Measurements from ENCODE around the gene UVSSA. TPM values are rescaled to one million over a fixed set of nuclear protein-coding genes. Genes with fewer than 3 reads are reported as not detected.

UVSSA gene
- total and polyA plus RNA-seq, 2 donors (not counting 1 experiment from before 2014, with no cell fraction given): 4.6 to 7.6 TPM

DNA sequence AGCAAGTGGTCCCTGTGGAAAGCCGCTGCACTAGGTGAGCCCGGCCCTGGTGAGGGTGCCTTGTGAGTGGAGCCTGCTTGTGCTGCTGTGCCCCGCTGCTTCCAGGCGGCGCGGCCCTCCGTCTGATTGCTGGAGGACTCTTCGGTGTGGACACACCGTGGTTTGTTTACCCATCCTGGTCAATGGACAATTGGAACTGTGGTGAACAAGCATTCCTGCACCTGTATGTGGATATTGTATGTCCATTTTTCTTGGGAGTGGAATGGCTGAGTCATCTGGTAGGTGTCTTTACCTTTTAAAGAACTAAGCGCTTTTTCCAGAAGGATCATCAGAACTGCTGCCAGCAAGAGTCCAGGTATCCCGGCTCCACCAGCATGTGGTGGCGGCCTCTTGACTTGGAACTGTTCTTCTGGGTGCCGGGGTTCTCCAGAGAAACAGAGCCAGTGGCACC lies 41.7 kb upstream of the UVSSA start:
- peaks cover 63% of the 10 kb centered on the region for H3K79me2 ChIP-seq (ENCODE audit: control insufficient read depth, insufficient read depth, low read length)
- H3K36me3 ChIP-seq (ENCODE audit: control insufficient read depth, insufficient read depth, low read length): peaks cover 8% of the 10 kb centered on the region
- no peak overlapping the region for H3K9ac ChIP-seq (ENCODE audit: insufficient read depth, low read length)
- H4K20me1 ChIP-seq (ENCODE audit: control insufficient read depth, extremely low read depth, insufficient read depth, low read length): no peaks in the 10 kb centered on the region
- TF ChIP-seq CTCF (conservative IDR thresholded peaks at IDR 0.05 in 1 of 2, IDR thresholded peaks at IDR 0.05 in 1 of 2; ENCODE audit: low read depth in 1 of 2, low read length in 2 of 2) (no peak), EZH2 (IDR thresholded peaks at IDR 0.05; ENCODE audit: low read length, missing control alignments) (no peak)
- DNase-seq (ENCODE audit: low read depth in 2 of 2): no peak
- H3K27me3 ChIP-seq (ENCODE audit: control insufficient read depth, insufficient read depth, low read length): no peaks in the 10 kb centered on the region
- H3K4me2 ChIP-seq (ENCODE audit: extremely low read depth, insufficient read depth, low read length): no peak overlapping the region
- H3K27ac ChIP-seq (ENCODE audit: insufficient read depth, low read length): no peak overlapping the region
- H3K4me3 ChIP-seq (replicated peaks in 1 of 4; ENCODE audit: control extremely low read depth in 1 of 4, insufficient read depth in 1 of 4, low read depth in 3 of 4, low read length in 4 of 4): no peak overlapping the region
- no peaks in the 10 kb centered on the region for H3K9me3 ChIP-seq (ENCODE audit: control insufficient read depth, insufficient read depth, low read depth, low read length)
- H3K4me1 ChIP-seq (ENCODE audit: control insufficient read depth, extremely low read depth, insufficient read depth, low read length): peaks cover 10% of the 10 kb centered on the region
- no peak overlapping the region for H2AFZ ChIP-seq (ENCODE audit: low read length)

DNA sequence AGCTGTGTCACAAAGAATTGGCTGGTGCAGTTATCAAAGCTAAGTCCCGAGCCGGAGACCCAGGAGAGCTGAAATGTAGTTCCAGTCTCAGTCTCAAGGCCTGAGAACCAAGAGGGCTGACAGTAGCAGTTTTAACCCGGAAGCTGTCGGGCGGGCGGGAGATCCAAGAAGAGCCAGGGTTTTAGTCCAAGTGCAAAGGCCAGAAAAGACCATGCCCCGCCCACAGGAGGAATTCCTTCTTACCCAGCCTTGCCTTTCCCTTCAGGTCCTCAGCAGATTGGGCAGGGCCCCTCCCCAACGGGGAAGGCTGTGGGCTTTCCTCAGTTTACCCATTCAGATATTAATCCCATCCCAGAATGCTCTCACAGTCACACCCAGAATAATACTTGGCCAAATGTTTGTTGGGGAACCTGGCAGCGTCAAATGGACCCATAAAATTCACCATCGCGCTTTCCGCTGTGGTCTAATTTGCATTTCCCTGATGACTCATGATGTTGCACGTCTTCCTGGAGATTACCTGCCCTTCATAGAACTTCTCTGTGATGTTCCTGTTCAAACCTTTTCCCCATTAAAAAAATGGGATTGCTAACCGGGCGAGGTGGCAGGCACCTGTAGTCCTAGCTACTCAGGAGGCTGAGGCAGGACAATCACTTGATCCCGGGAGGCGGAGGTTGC lies 41.1 kb upstream of the UVSSA start:
- H3K27me3 ChIP-seq (ENCODE audit: control insufficient read depth, insufficient read depth, low read length): no peaks in the 10 kb centered on the region
- H3K4me3 ChIP-seq (replicated peaks in 1 of 4; ENCODE audit: control extremely low read depth in 1 of 4, insufficient read depth in 1 of 4, low read depth in 3 of 4, low read length in 4 of 4): no peak overlapping the region
- TF ChIP-seq CTCF (conservative IDR thresholded peaks at IDR 0.05 in 1 of 2, IDR thresholded peaks at IDR 0.05 in 1 of 2; ENCODE audit: low read depth in 1 of 2, low read length in 2 of 2): no peak
- no peak for TF ChIP-seq EZH2 (IDR thresholded peaks at IDR 0.05; ENCODE audit: low read length, missing control alignments)
- H3K27ac ChIP-seq (ENCODE audit: insufficient read depth, low read length): no peak overlapping the region
- DNase-seq (ENCODE audit: low read depth in 2 of 2): no peak
- peaks cover 10% of the 10 kb centered on the region for H3K4me1 ChIP-seq (ENCODE audit: control insufficient read depth, extremely low read depth, insufficient read depth, low read length)
- H3K9me3 ChIP-seq (ENCODE audit: control insufficient read depth, insufficient read depth, low read depth, low read length): no peaks in the 10 kb centered on the region
- H3K79me2 ChIP-seq (ENCODE audit: control insufficient read depth, insufficient read depth, low read length): peaks cover 63% of the 10 kb centered on the region
- H2AFZ ChIP-seq (ENCODE audit: low read length): no peak overlapping the region
- H3K9ac ChIP-seq (ENCODE audit: insufficient read depth, low read length): no peak overlapping the region
- H3K36me3 ChIP-seq (ENCODE audit: control insufficient read depth, insufficient read depth, low read length): peaks cover 4% of the 10 kb centered on the region
- no peaks in the 10 kb centered on the region for H4K20me1 ChIP-seq (ENCODE audit: control insufficient read depth, extremely low read depth, insufficient read depth, low read length)
- no peak overlapping the region for H3K4me2 ChIP-seq (ENCODE audit: extremely low read depth, insufficient read depth, low read length)

- Histone ChIP-seq H3K4me3 (replicated peaks in 1 of 4; ENCODE audit: control extremely low read depth in 1 of 4, insufficient read depth in 1 of 4, low read depth in 3 of 4, low read length in 4 of 4) (no peak overlapping the region), H3K9ac (ENCODE audit: insufficient read depth, low read length) (no peak overlapping the region), H3K4me1 (ENCODE audit: control insufficient read depth, extremely low read depth, insufficient read depth, low read length) (peaks cover 10% of the 10 kb centered on the region), H3K27ac (ENCODE audit: insufficient read depth, low read length) (peak overlapping the region; percentile 84), H3K27me3 (ENCODE audit: control insufficient read depth, insufficient read depth, low read length) (no peaks in the 10 kb centered on the region), H3K4me2 (ENCODE audit: extremely low read depth, insufficient read depth, low read length) (peak overlapping the region; percentile 74), H3K9me3 (ENCODE audit: control insufficient read depth, insufficient read depth, low read depth, low read length) (no peaks in the 10 kb centered on the region), H3K79me2 (ENCODE audit: control insufficient read depth, insufficient read depth, low read length) (peaks cover 73% of the 10 kb centered on the region), H2AFZ (ENCODE audit: low read length) (no peak overlapping the region), H3K36me3 (ENCODE audit: control insufficient read depth, insufficient read depth, low read length) (peaks cover 11% of the 10 kb centered on the region), H4K20me1 (ENCODE audit: control insufficient read depth, extremely low read depth, insufficient read depth, low read length) (no peaks in the 10 kb centered on the region)
- no peak for DNase-seq (ENCODE audit: low read depth in 2 of 2)
- no peak for TF ChIP-seq EZH2 (IDR thresholded peaks at IDR 0.05; ENCODE audit: low read length, missing control alignments)
- no peak for TF ChIP-seq CTCF (conservative IDR thresholded peaks at IDR 0.05 in 1 of 2, IDR thresholded peaks at IDR 0.05 in 1 of 2; ENCODE audit: low read depth in 1 of 2, low read length in 2 of 2)
These were observed 38.9 kb upstream of the UVSSA start for GRCh38 chr4:1307951-1308735.

Data from fibroblast of lung (primary cell).